Cardiac muscle cell (in vitro differentiated cells and primary cell): Measurements from ENCODE around the gene HADH. TPM values are rescaled to one million over a fixed set of nuclear protein-coding genes. Genes with fewer than 3 reads are reported as not detected.

ENCODE experiments used
- DNase-seq, 2 donors: peaks; one replicate each; pipeline versions ENCODE4 v3.0.0 to v3.0.0-alpha.2; 2010 to 2017; ENCODE audit warnings: low read depth in 1 of 2, low spot score in 1 of 2
- H3K27ac ChIP-seq: fragments of 200-600 bp; sonication (generic); 2 replicates; pipeline ENCODE4 v1.5.1; 2016
- H3K27me3 ChIP-seq: fragments of 200-600 bp; sonication (generic); 2 replicates; pipeline ENCODE4 v1.6.0; 2016; ENCODE audit warnings: control low read depth
- H3K36me3 ChIP-seq: fragments of 200-600 bp; sonication (generic); 2 replicates; pipeline ENCODE4 v1.5.1; 2016; ENCODE audit warnings: control low read depth
- H3K4me1 ChIP-seq: fragments of 200-600 bp; sonication (generic); 2 replicates; pipeline ENCODE4 v1.8.1; 2017; ENCODE audit warnings: low read depth, mild to moderate bottlenecking, mixed run types
- H3K4me3 ChIP-seq: fragments of 200-600 bp; sonication (generic); 2 replicates; pipeline ENCODE4 v1.5.1; 2016; ENCODE audit warnings: mild to moderate bottlenecking
- H3K9me3 ChIP-seq: fragments of 200-600 bp; sonication (generic); 2 replicates; pipeline ENCODE4 v1.5.1; 2017; ENCODE audit warnings: low read depth, mild to moderate bottlenecking, control low read depth
- polyA plus RNA-seq: library from polyadenylated mRNA; unstranded; fragments of >200 nt; fragmentation: Nextera tagmentation; extraction: Ambion mirVana; gene quantifications from 2 replicates; pipeline ENCODE4 v1.2.1, GENCODE V29; 2016
- total RNA-seq: library from RNA; depleted of rRNA; stranded (reverse); fragments of >200 nt; gene quantifications from 2 replicates; pipeline ENCODE4 v1.2.3, GENCODE V29; 2016
- TF ChIP-seq, protein P1 (sequence below): IDR thresholded peaks from 2 replicates; pipeline ENCODE4 v1.5.1; 2012; ENCODE audit warnings: low read depth, mild to moderate bottlenecking, low read length

Gene HADH
- total and polyA plus RNA-seq, 2 experiments from 2014 or later = 59.1 to 84.7 TPM

DNA sequence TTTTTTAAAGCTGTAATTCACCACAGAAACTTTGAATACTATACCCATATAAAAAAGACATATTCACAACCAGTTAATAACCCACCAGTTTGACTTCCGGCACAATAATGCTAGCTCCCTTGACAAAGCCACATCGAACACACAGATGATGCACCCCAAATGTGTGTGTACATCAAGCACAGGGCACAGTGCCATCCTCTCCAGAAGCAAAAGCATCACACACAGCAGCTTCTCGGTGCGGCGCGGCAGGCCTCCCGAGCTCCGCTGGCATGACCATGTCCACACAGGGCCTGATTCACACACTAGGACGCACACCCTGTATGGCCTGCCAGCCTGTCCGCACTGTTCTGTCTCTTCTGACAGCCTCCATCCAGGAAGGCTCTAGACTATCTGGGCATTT, 91.1 kb downstream of the HADH start:
- Histone ChIP-seq H3K4me3 (no peak overlapping the region), H3K9me3 (no peaks in the 10 kb centered on the region), H3K36me3 (peaks cover 42% of the 10 kb centered on the region), H3K27ac (no peak overlapping the region), H3K27me3 (no peaks in the 10 kb centered on the region), H3K4me1 (no peaks in the 10 kb centered on the region)
- TF ChIP-seq, protein P1, sequence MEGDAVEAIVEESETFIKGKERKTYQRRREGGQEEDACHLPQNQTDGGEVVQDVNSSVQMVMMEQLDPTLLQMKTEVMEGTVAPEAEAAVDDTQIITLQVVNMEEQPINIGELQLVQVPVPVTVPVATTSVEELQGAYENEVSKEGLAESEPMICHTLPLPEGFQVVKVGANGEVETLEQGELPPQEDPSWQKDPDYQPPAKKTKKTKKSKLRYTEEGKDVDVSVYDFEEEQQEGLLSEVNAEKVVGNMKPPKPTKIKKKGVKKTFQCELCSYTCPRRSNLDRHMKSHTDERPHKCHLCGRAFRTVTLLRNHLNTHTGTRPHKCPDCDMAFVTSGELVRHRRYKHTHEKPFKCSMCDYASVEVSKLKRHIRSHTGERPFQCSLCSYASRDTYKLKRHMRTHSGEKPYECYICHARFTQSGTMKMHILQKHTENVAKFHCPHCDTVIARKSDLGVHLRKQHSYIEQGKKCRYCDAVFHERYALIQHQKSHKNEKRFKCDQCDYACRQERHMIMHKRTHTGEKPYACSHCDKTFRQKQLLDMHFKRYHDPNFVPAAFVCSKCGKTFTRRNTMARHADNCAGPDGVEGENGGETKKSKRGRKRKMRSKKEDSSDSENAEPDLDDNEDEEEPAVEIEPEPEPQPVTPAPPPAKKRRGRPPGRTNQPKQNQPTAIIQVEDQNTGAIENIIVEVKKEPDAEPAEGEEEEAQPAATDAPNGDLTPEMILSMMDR = no peak
- DNase-seq = no peak

DNA sequence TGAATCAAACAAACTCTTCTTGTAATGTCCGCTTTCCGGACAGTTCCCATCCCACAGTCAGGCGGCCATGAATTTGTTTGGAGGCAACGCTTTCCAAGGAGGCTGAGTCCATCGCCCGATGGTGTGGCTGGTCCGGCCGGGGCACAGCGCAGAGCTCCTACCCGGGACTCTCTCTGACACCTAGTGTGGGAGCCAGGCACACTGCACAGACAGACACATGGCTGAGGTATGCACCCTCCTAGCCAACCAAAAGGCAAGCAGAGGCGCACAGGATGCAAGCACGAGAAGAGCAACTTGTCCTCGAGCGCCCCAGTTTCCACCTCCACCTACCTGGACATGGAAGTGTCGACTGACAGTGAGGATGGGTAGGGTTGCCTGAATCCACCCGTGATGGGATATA, 91.6 kb downstream of the HADH start:
- Histone ChIP-seq H3K4me1 (no peaks in the 10 kb centered on the region), H3K27ac (no peak overlapping the region), H3K4me3 (no peak overlapping the region), H3K27me3 (no peaks in the 10 kb centered on the region), H3K9me3 (no peaks in the 10 kb centered on the region), H3K36me3 (peaks cover 39% of the 10 kb centered on the region)
- TF ChIP-seq, protein P1 = no peak
- no peak for DNase-seq

Other genes with a start within 250 kb of the HADH start
- gene SGMS2, start 165.0 kb upstream of the HADH start, total RNA-seq = 1.9 and 3.3 TPM in 2 replicates
- gene SGMS2, start 165.0 kb upstream of the HADH start, polyA plus RNA-seq = 0.89 TPM in 1 of 2 replicates, not detected in the other
- gene CYP2U1, start 58.3 kb upstream of the HADH start, total RNA-seq = 4.7 and 7.0 TPM in 2 replicates
- gene CYP2U1, start 58.3 kb upstream of the HADH start, polyA plus RNA-seq = 2.5 and 2.7 TPM in 2 replicates
- 67.2 and 70.3 TPM in 2 replicates for gene LEF1, start 179.0 kb downstream of the HADH start, total RNA-seq
- 45.8 and 69.1 TPM in 2 replicates for gene LEF1, start 179.0 kb downstream of the HADH start, polyA plus RNA-seq